ENCODE results near the gene RAB32. TPM values are rescaled to one million over a fixed set of nuclear protein-coding genes. Genes with fewer than 3 reads are reported as not detected.

Gene RAB32
- total RNA-seq (19.9 TPM), polyA plus RNA-seq (ENCODE audit: insufficient read depth, low read depth, low replicate concordance) (39.1 TPM)
- long read RNA-seq, donor 1, transcript RAB32-201 (3 exons, 1,217 nt), result major isoform, 20 of 27 reads
- long read RNA-seq, donor 1, partial matches to known transcripts, result 7 of 27 reads
- long read RNA-seq, donor 1, other reads (novel, unspliced or antisense), result 0 of 27 reads
- long read RNA-seq, donor 2, transcript RAB32-201 (3 exons, 1,217 nt), result major isoform, 9 of 14 reads
- long read RNA-seq, donor 2, partial matches to known transcripts, result 5 of 14 reads
- long read RNA-seq, donor 2, other reads (novel, unspliced or antisense), result 0 of 14 reads
- long read RNA-seq, donor 3, transcript RAB32-201 (3 exons, 1,217 nt), result major isoform, 15 of 34 reads
- long read RNA-seq, donor 3, partial matches to known transcripts, result 19 of 34 reads
- long read RNA-seq, donor 3, other reads (novel, unspliced or antisense), result 0 of 34 reads
- long read RNA-seq, donor 4, transcript RAB32-201 (3 exons, 1,217 nt), result major isoform, 9 of 22 reads
- long read RNA-seq, donor 4, partial matches to known transcripts, result 13 of 22 reads
- long read RNA-seq, donor 4, other reads (novel, unspliced or antisense), result 0 of 22 reads
- long read RNA-seq, donor 5, result 0 reads
- long read RNA-seq, donor 6, transcript RAB32-201 (3 exons, 1,217 nt), result major isoform, 24 of 31 reads
- long read RNA-seq, donor 6, partial matches to known transcripts, result 7 of 31 reads
- long read RNA-seq, donor 6, other reads (novel, unspliced or antisense), result 0 of 31 reads
- long read RNA-seq, donor 7, transcript RAB32-201 (3 exons, 1,217 nt), result major isoform, 29 of 31 reads
- long read RNA-seq, donor 7, partial matches to known transcripts, result 0 of 31 reads
- long read RNA-seq, donor 7, other reads (novel, unspliced or antisense), result 2 of 31 reads
- long read RNA-seq, donor 8, transcript RAB32-201 (3 exons, 1,217 nt), result major isoform, 23 of 23 reads
- long read RNA-seq, donor 8, partial matches to known transcripts, result 0 of 23 reads
- long read RNA-seq, donor 8, other reads (novel, unspliced or antisense), result 0 of 23 reads
- long read RNA-seq, donor 9, transcript RAB32-201 (3 exons, 1,217 nt), result major isoform, 14 of 14 reads
- long read RNA-seq, donor 9, partial matches to known transcripts, result 0 of 14 reads
- long read RNA-seq, donor 9, other reads (novel, unspliced or antisense), result 0 of 14 reads
- long read RNA-seq, donor 10, transcript RAB32-201 (3 exons, 1,217 nt), result major isoform, 17 of 33 reads
- long read RNA-seq, donor 10, partial matches to known transcripts, result 16 of 33 reads
- long read RNA-seq, donor 10, other reads (novel, unspliced or antisense), result 0 of 33 reads

DNA sequence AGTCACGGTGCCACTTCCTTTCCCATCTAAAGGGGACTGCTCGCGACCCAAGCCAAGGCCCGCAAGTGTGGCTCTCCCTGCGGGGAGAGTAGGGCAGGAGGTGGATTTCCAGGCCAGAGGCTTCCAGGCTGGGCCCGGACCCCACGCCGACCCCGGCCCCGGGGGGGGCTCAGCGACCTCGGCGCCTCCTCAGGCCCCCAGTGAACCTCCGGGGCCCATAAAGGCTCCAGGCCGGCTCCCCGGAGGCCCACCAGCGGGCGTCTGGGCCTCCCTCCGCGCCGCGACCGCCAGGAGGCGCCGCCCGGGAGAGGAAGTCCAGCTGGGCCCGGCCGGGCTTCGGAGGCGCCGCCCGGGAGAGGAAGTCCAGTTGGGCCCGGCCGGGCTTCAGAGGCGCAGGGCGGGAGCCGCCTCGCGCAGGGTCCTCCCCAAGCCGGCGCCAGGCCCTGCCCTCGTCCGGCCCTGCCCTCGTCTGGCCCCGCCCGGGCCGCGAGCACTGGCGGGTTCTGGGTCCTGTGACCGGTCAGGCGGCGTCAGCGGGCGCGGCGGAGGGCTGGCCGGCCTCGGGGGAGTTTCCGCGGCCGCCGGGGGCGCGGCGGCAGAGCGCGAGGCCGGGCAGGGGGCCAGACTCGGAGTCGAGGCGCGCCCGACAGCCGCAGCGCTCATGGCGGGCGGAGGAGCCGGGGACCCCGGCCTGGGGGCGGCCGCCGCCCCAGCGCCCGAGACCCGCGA is at the start of gene RAB32:
Gene RAB32 (plus strand): TSS at position 623 of the 729 bp plus-strand sequence. CDS start 39 bp downstream, at position 662.
- H3K9me3 ChIP-seq (ENCODE audit: control insufficient read depth in 2 of 3, insufficient read depth in 1 of 3, low read length in 3 of 3), result no peaks in the 10 kb centered on the region

DNA sequence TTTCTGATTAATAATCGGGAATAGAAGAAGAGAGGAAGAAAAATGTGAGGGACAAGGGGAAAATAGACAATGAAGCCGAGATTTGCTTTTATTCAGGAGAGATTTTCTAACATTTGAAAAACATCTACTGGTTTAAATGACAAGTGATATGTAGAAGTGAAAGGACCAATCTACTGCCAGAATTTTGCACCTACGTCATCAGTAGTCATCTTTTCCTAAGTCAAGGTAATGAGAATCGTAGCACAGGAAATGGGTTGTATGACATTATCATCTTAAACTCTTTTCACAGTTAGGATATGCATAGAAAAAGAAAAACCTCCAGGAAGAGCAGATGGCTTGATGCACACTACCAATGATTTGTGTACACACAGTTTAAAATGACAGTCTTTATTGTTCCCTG is 45.3 kb upstream of the RAB32 start:
- no peaks in the 10 kb centered on the region for H3K4me1 ChIP-seq (ENCODE audit: control insufficient read depth in 2 of 3, insufficient read depth in 2 of 3, low read depth in 1 of 3, low read length in 3 of 3)
- TF ChIP-seq, protein P1, sequence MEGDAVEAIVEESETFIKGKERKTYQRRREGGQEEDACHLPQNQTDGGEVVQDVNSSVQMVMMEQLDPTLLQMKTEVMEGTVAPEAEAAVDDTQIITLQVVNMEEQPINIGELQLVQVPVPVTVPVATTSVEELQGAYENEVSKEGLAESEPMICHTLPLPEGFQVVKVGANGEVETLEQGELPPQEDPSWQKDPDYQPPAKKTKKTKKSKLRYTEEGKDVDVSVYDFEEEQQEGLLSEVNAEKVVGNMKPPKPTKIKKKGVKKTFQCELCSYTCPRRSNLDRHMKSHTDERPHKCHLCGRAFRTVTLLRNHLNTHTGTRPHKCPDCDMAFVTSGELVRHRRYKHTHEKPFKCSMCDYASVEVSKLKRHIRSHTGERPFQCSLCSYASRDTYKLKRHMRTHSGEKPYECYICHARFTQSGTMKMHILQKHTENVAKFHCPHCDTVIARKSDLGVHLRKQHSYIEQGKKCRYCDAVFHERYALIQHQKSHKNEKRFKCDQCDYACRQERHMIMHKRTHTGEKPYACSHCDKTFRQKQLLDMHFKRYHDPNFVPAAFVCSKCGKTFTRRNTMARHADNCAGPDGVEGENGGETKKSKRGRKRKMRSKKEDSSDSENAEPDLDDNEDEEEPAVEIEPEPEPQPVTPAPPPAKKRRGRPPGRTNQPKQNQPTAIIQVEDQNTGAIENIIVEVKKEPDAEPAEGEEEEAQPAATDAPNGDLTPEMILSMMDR (IDR thresholded peaks at IDR 0.05; ENCODE audit: borderline replicate concordance, extremely low read depth, insufficient read depth), result no peak
- H3K27ac ChIP-seq (ENCODE audit: low read depth in 2 of 2, low read length in 2 of 2), result no peak overlapping the region
- no peak overlapping the region for H3K4me3 ChIP-seq (ENCODE audit: low read length in 3 of 3)
- no peaks in the 10 kb centered on the region for H3K36me3 ChIP-seq (ENCODE audit: control insufficient read depth in 2 of 3, insufficient read depth in 3 of 3, low read length in 3 of 3)
- FAIRE-seq, result no peak
- no peaks in the 10 kb centered on the region for H3K27me3 ChIP-seq (ENCODE audit: control insufficient read depth, insufficient read depth, low read length)
- no peaks in the 10 kb centered on the region for H3K9me3 ChIP-seq (ENCODE audit: control insufficient read depth in 2 of 3, insufficient read depth in 1 of 3, low read length in 3 of 3)
- no peak for DNase-seq
- H3K9ac ChIP-seq (ENCODE audit: low read length in 3 of 3), result no peak overlapping the region
- intact Hi-C loops (cut with DNase I), result no loop called here

More for the DNA sequence above, at the start of gene RAB32:
- Histone ChIP-seq H3K4me3 (ENCODE audit: low read length in 3 of 3) (peak within 1 kb of the TSS; percentile 79 to 91 (median 80)), H3K27ac (ENCODE audit: low read depth in 2 of 2, low read length in 2 of 2) (peak within 1 kb of the TSS; percentile 95 to 98), H3K4me1 (ENCODE audit: control insufficient read depth in 2 of 3, insufficient read depth in 2 of 3, low read depth in 1 of 3, low read length in 3 of 3) (peaks cover 2 to 7% (median 6%) of the 10 kb centered on the region in 3 donors), H3K9ac (ENCODE audit: low read length in 3 of 3) (peak within 1 kb of the TSS; percentile 66 to 91 (median 90)), H3K27me3 (ENCODE audit: control insufficient read depth, insufficient read depth, low read length) (no peaks in the 10 kb centered on the region), H3K36me3 (ENCODE audit: control insufficient read depth in 2 of 3, insufficient read depth in 3 of 3, low read length in 3 of 3) (peaks cover 0 to under 1% (median 0%) of the 10 kb centered on the region in 3 donors)
- no peak for FAIRE-seq
- intact Hi-C loops (cut with DNase I), result no loop called here
- DNase-seq, result peak; percentile 89 to 98 (median 91)
- TF ChIP-seq, protein P1 (IDR thresholded peaks at IDR 0.05; ENCODE audit: borderline replicate concordance, extremely low read depth, insufficient read depth), result peak; percentile 44

DNA sequence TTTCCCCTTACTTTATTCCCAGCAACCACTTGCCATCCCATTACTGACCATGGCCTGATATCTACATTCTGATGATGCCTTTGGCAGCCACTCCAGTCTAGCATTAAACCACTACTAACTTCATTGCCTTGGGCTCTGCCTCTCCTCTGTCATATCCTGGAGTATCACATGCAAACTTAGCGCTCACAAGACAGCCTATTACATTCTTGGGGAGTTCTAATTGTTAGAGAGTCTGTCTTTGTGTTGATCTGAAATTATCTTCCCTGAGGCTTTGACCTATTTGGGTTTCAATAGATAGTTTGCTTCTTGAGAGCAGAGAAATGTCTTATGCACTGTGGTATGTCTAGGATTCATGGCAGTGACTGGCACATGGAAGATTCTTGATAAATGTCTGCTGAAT is 40.5 kb upstream of the RAB32 start:
- no peak for FAIRE-seq
- no peak for DNase-seq

More for the DNA sequence above, 40.5 kb upstream of the RAB32 start:
- Histone ChIP-seq H3K4me3 (ENCODE audit: low read length in 3 of 3) (no peak overlapping the region), H3K9me3 (ENCODE audit: control insufficient read depth in 2 of 3, insufficient read depth in 1 of 3, low read length in 3 of 3) (no peaks in the 10 kb centered on the region), H3K27ac (ENCODE audit: low read depth in 2 of 2, low read length in 2 of 2) (no peak overlapping the region), H3K9ac (ENCODE audit: low read length in 3 of 3) (no peak overlapping the region), H3K36me3 (ENCODE audit: control insufficient read depth in 2 of 3, insufficient read depth in 3 of 3, low read length in 3 of 3) (no peaks in the 10 kb centered on the region), H3K27me3 (ENCODE audit: control insufficient read depth, insufficient read depth, low read length) (no peaks in the 10 kb centered on the region), H3K4me1 (ENCODE audit: control insufficient read depth in 2 of 3, insufficient read depth in 2 of 3, low read depth in 1 of 3, low read length in 3 of 3) (no peaks in the 10 kb centered on the region)
- TF ChIP-seq, protein P1 (IDR thresholded peaks at IDR 0.05; ENCODE audit: borderline replicate concordance, extremely low read depth, insufficient read depth), result no peak
- intact Hi-C loops (cut with DNase I), result no loop called here

Data from kidney (tissue), 22 donors.